Stomach (tissue), 9 donors: ENCODE measurements around the gene PRRT1B. TPM values are rescaled to one million over a fixed set of nuclear protein-coding genes. Genes with fewer than 3 reads are reported as not detected.

Experiments
- DNase-seq, 2 donors: peaks; one replicate each; pipeline versions ENCODE4 v3.0.0 to v3.0.0-alpha.2; 2013 to 2019
- H3K27ac ChIP-seq, 5 donors: fragments of 200-600 bp in 4 of 5; sonication (generic) in 4 of 5; one replicate each; pipeline ENCODE4 v1.5.1; 2013 to 2019; ENCODE audit warnings: mild to moderate bottlenecking in 1 of 5, moderate library complexity in 1 of 5
- H3K27me3 ChIP-seq, 3 donors: fragments of 200-600 bp; sonication (generic); one replicate each; pipeline ENCODE4 v1.5.1; 2017 to 2019; ENCODE audit warnings: mixed run types in 1 of 3
- H3K36me3 ChIP-seq, 4 donors: fragments of 200-600 bp; sonication (generic); 1 replicate in 3 of 4; 2 replicates in 1 of 4; pipeline ENCODE4 v1.5.1; 2016 to 2019
- H3K4me1 ChIP-seq, 4 donors: fragments of 200-600 bp; sonication (generic); one replicate each; pipeline ENCODE4 v1.5.1; 2016 to 2019
- H3K4me3 ChIP-seq, 4 donors: fragments of 200-600 bp; sonication (generic) in 3 of 4; one replicate each; pipeline ENCODE4 v1.5.1; 2016 to 2019; ENCODE audit warnings: mild to moderate bottlenecking in 1 of 4
- H3K9me3 ChIP-seq, 4 donors: fragments of 200-600 bp; sonication (generic); one replicate each; pipeline ENCODE4 v1.5.1; 2016 to 2019
- CTCF ChIP-seq, 7 experiments: fragments of 450-650 bp in 4 of 7; fragments of 200-600 bp in 3 of 7; sonication (generic) in 3 of 7; IDR thresholded peaks; one replicate each; pipeline ENCODE4 v1.5.1; 2016 to 2019; ENCODE audit warnings: antibody characterized with exemption in 7 of 7, control low read depth in 2 of 7, mild to moderate bottlenecking in 1 of 7
- EP300 ChIP-seq: sonication (generic); formaldehyde crosslinking; IDR thresholded peaks from one replicate; pipeline ENCODE4 v1.6.1; 2017; ENCODE audit warnings: antibody characterized with exemption
- POLR2A ChIP-seq, 4 donors: fragments of 450-650 bp; IDR thresholded peaks; one replicate each; pipeline ENCODE4 v1.6.1; 2016; ENCODE audit warnings: antibody characterized with exemption in 4 of 4, control low read depth in 2 of 4, mild to moderate bottlenecking in 1 of 4, moderate library complexity in 1 of 4
- POLR2AphosphoS5 ChIP-seq, 3 donors: sonication (generic); formaldehyde crosslinking; IDR thresholded peaks; one replicate each; pipeline ENCODE4 v1.6.1; 2016; ENCODE audit warnings: antibody characterized with exemption in 3 of 3
- WGBS, 5 donors: extraction: QIAGEN DNeasy Blood & Tissue Kit in 3 of 5; methylation state at CpG; one replicate each; pipeline versions ENCODE4 v1.1.5 to v1.1.7; 2013 to 2018; 5-methylcytosine and 5-hydroxymethylcytosine counted together
- intact Hi-C: fragments of 100-400 bp; cut with DNase I; formaldehyde crosslinking; loops from one replicate; pipeline ENCODE4 v1.15.1; 2023; ENCODE audit warnings: low total_unique reads
- polyA plus RNA-seq, 3 donors: library from polyadenylated mRNA; stranded (reverse); fragments of 200-250 nt; gene quantifications; one replicate each; pipeline ENCODE4 v1.2.3, GENCODE V29; 2013
- total RNA-seq, 5 donors: library from RNA; depleted of rRNA; stranded (reverse); fragments of >200 nt; gene quantifications; one replicate each; pipeline versions ENCODE4 v1.1.0 to v1.2.3, GENCODE V29; 2014 to 2016
- donor health status: healthy with polysubstance abuse.
- donor health status: Bipolar disorder and iron deficiency.
- donor health status: healthy.

Gene PRRT1B
- total and polyA plus RNA-seq, 8 donors: 0.48 to 10.9 (median 1.6) TPM; not detected in 2

- TF ChIP-seq POLR2A (IDR thresholded peaks at IDR 0.05): no peak
- no peak for TF ChIP-seq CTCF (IDR thresholded peaks at IDR 0.05)
- no peak for TF ChIP-seq POLR2AphosphoS5 (IDR thresholded peaks at IDR 0.05)
- TF ChIP-seq EP300: no peak
- no peak overlapping the region for H3K27ac ChIP-seq
- no peaks in the 10 kb centered on the region for H3K9me3 ChIP-seq
- H3K4me1 ChIP-seq: peaks cover 15 to 23% (median 20%) of the 10 kb centered on the region in 4 donors
- peaks cover 43 to 69% (median 66%) of the 10 kb centered on the region in 4 donors for H3K36me3 ChIP-seq
- intact Hi-C loops: no loop called here
- H3K27me3 ChIP-seq: no peaks in the 10 kb centered on the region
- WGBS, 5 donors: 89 to 97% (median 92%) methylated on average over 7 of the region's 7 CpGs
- no peak overlapping the region for H3K4me3 ChIP-seq
- no peak for DNase-seq
Observed at GRCh38 chr9:131528186-131528585, 17.1 kb upstream of the PRRT1B start.

GRCh38 chr9:131528886-131529505, 16.3 kb upstream of the PRRT1B start:
- no peak overlapping the region for H3K4me3 ChIP-seq
- H3K4me1 ChIP-seq: peaks cover 15 to 23% (median 20%) of the 10 kb centered on the region in 4 donors
- no peaks in the 10 kb centered on the region for H3K9me3 ChIP-seq
- H3K36me3 ChIP-seq: peaks cover 43 to 61% (median 58%) of the 10 kb centered on the region in 4 donors
- H3K27ac ChIP-seq: no peak overlapping the region
- intact Hi-C loops: no loop called here
- TF ChIP-seq POLR2A (IDR thresholded peaks at IDR 0.05) (no peak), POLR2AphosphoS5 (IDR thresholded peaks at IDR 0.05) (no peak), CTCF (IDR thresholded peaks at IDR 0.05) (no peak), EP300 (no peak)
- 94 to 97% (median 96%) methylated on average over 16 to 35 of the region's 35 CpGs for WGBS, 5 donors
- H3K27me3 ChIP-seq: no peaks in the 10 kb centered on the region
- DNase-seq: no peak

GRCh38 chr9:131529597-131530545, 15.5 kb upstream of the PRRT1B start:
- no peak for TF ChIP-seq EP300
- no peak for TF ChIP-seq CTCF (IDR thresholded peaks at IDR 0.05)
- no peak for TF ChIP-seq POLR2AphosphoS5 (IDR thresholded peaks at IDR 0.05)
- TF ChIP-seq POLR2A (IDR thresholded peaks at IDR 0.05): no peak
- Histone ChIP-seq H3K36me3 (peaks cover 43 to 52% (median 50%) of the 10 kb centered on the region in 4 donors), H3K4me3 (peak overlapping the region; percentile 71 to 100 (median 98)), H3K27me3 (no peaks in the 10 kb centered on the region), H3K27ac (peak overlapping the region in 4 of 5 donors; percentile 77 to 88 (median 82)), H3K9me3 (no peaks in the 10 kb centered on the region), H3K4me1 (peaks cover 15 to 28% (median 25%) of the 10 kb centered on the region in 4 donors)
- 45 to 53% (median 49%) methylated on average over 14 to 24 of the region's 24 CpGs for WGBS, 5 donors
- DNase-seq: no peak
- intact Hi-C loops: no loop called here

GRCh38 chr9:131530546-131530919, 14.8 kb upstream of the PRRT1B start:
- H3K36me3 ChIP-seq: peaks cover 36 to 45% (median 43%) of the 10 kb centered on the region in 4 donors
- intact Hi-C loops: no loop called here
- H3K4me3 ChIP-seq: peak overlapping the region; percentile 71 to 100 (median 98)
- DNase-seq: peak; percentile 34 to 56
- 2 to 8% (median 4%) methylated on average over 6 to 24 of the region's 29 CpGs for WGBS, 5 donors
- H3K4me1 ChIP-seq: peaks cover 15 to 34% (median 29%) of the 10 kb centered on the region in 4 donors
- peak overlapping the region in 4 of 5 donors; percentile 77 to 88 (median 82) for H3K27ac ChIP-seq
- H3K27me3 ChIP-seq: no peaks in the 10 kb centered on the region
- TF ChIP-seq EP300 (no peak), CTCF (IDR thresholded peaks at IDR 0.05) (peak in 3 of 7 experiments; percentile 8 to 14 (median 12))
- H3K9me3 ChIP-seq: no peaks in the 10 kb centered on the region
